Skeletal muscle tissue (tissue), 4 donors: ENCODE data around the gene SLC49A3. TPM values are rescaled to one million over a fixed set of nuclear protein-coding genes. Genes with fewer than 3 reads are reported as not detected.

Experiments used
- H3K27ac ChIP-seq: one replicate; pipeline ENCODE4 v1.7.0; 2013; ENCODE audit warnings: mild to moderate bottlenecking, low read depth, low read length, inconsistent platforms
- H3K27me3 ChIP-seq, 3 donors: one replicate each; pipeline ENCODE4 v1.7.0; 2013; ENCODE audit warnings: low read length in 3 of 3; ENCODE audit not compliant: control insufficient read depth in 3 of 3, insufficient read depth in 3 of 3
- H3K36me3 ChIP-seq, 3 donors: one replicate each; pipeline ENCODE4 v1.7.0; 2013; ENCODE audit warnings: low read length in 3 of 3; ENCODE audit not compliant: control insufficient read depth in 3 of 3, insufficient read depth in 3 of 3
- H3K4me1 ChIP-seq, 3 donors: one replicate each; pipeline ENCODE4 v1.7.0; 2013; ENCODE audit warnings: low read length in 3 of 3, mild to moderate bottlenecking in 3 of 3; ENCODE audit not compliant: control insufficient read depth in 3 of 3, insufficient read depth in 3 of 3
- H3K4me3 ChIP-seq, 3 donors: one replicate each; pipeline ENCODE4 v1.7.0; 2013; ENCODE audit warnings: low read length in 3 of 3
- H3K9ac ChIP-seq, 3 donors: one replicate each; pipeline ENCODE4 v1.7.0; 2013; ENCODE audit warnings: low read length in 3 of 3, mild to moderate bottlenecking in 3 of 3, moderate library complexity in 2 of 3, low read depth in 1 of 3
- H3K9me3 ChIP-seq, 3 donors: one replicate each; pipeline ENCODE4 v1.7.0; 2013; ENCODE audit warnings: low read length in 3 of 3; ENCODE audit not compliant: control insufficient read depth in 3 of 3
- total RNA-seq: library from RNA; depleted of rRNA; stranded (reverse); fragments of >200 nt; gene quantifications from one replicate; pipeline ENCODE4 v1.2.3, GENCODE V29; 2014
- donor health status: Osteomylitis.

The SLC49A3 gene
- total RNA-seq, 1 donor from 2014 or later, result 4.2 TPM

DNA sequence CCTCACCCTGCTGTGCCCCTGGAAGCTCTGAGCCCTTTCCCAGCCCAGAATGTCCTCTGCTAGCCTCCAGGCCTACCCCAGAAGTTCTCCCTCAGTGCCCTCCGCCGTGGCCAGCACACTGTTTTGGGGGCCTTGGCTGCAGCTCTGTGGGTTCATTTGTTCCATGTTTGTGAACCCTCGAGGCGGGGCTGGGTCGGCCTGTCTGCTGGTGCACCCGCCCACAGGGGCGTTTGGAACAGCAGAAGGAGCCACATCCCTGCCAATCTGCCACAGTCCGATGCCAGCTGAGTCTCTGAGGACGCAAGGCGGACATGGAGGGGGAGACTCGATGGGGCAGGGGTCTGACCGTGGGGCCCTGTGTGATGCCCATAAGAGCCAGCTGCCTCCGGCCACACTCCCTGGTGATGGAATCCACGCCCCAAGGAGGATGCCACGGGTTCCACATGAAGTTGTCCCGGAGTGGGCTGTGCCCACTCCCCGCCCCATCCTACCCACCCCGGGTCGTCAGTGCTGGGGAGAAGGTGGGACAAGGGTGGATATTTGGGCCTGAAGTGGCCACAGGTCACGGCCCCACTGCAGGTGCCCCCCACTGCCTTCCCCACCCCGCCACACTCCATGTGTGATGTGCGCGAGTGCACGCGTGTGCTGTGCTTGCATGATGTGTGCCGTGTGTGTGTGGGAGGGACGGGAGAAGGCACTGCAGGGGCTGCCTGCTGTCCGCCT lies 22.0 kb downstream of the SLC49A3 start:
- no peak overlapping the region for H3K27ac ChIP-seq
- H3K9me3 ChIP-seq, result no peaks in the 10 kb centered on the region
- peaks cover 10 to 14% (median 11%) of the 10 kb centered on the region in 3 donors for H3K36me3 ChIP-seq
- H3K27me3 ChIP-seq, result peaks cover 34 to 55% (median 41%) of the 10 kb centered on the region in 3 donors
- H3K4me1 ChIP-seq, result no peaks in the 10 kb centered on the region
- H3K4me3 ChIP-seq, result no peak overlapping the region
- H3K9ac ChIP-seq, result no peak overlapping the region

DNA sequence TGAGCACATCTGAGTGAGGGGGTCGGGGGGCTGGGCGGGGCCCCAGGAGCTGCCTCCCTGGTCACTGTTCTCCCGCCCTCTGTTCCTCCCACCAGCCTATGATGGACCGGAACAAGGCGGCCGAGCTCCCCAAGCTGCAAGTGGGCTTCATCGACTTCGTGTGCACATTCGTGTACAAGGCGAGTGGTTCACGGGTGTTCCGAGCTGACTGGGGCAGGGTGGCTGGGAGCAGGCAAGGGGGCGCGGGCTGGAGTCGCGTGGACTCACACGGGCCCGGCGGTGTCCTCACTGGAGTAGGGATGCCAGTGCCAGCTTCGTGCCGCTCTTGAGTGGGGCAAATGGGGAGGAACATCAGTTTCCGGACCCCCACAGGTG lies 22.5 kb downstream of the SLC49A3 start:
- H3K4me3 ChIP-seq, result no peak overlapping the region
- no peak overlapping the region for H3K9ac ChIP-seq
- H3K9me3 ChIP-seq, result no peaks in the 10 kb centered on the region
- H3K27me3 ChIP-seq, result peaks cover 38 to 58% (median 41%) of the 10 kb centered on the region in 3 donors
- H3K27ac ChIP-seq, result no peak overlapping the region
- H3K4me1 ChIP-seq, result no peaks in the 10 kb centered on the region
- peaks cover 5 to 8% (median 6%) of the 10 kb centered on the region in 3 donors for H3K36me3 ChIP-seq

DNA sequence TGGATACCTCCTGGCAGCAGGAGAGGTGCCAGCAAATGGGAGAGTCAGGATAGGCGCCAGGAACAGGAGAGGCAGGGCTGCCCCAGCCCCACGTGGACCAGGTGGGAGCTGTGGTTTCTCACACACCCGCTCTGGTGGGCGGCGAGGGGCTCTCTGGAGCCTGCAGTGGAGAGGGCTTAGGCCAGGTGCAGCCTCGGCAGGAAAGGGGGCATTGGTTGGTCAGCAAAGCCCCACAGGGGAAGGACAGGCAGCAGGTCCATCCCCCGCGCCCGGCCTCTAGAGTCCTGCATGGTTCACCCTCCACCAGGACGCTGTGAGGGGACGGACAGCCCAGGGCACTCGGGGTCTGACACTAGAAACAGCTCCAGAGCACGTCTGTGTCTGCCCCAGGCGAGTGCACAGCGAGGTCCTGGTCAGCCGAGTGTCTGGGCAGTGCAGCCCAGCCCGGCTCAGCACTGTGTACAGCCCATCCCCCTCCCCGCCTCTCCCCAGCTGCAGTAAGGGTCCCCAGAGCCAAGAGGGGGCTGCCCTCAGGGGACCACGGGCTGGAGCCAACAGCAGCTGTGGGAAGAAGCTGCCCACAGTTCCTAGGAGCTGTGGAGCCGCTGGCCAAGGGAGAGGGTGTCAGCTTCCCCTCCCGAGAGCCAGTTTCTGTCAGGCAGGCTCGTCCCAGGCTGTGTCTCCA lies 23.1 kb downstream of the SLC49A3 start:
- H3K27ac ChIP-seq, result no peak overlapping the region
- no peak overlapping the region for H3K4me3 ChIP-seq
- H3K36me3 ChIP-seq, result peaks cover 1 to 4% (median 2%) of the 10 kb centered on the region in 3 donors
- H3K9ac ChIP-seq, result no peak overlapping the region
- H3K27me3 ChIP-seq, result peaks cover 38 to 61% (median 44%) of the 10 kb centered on the region in 3 donors
- H3K9me3 ChIP-seq, result no peaks in the 10 kb centered on the region
- H3K4me1 ChIP-seq, result no peaks in the 10 kb centered on the region

DNA sequence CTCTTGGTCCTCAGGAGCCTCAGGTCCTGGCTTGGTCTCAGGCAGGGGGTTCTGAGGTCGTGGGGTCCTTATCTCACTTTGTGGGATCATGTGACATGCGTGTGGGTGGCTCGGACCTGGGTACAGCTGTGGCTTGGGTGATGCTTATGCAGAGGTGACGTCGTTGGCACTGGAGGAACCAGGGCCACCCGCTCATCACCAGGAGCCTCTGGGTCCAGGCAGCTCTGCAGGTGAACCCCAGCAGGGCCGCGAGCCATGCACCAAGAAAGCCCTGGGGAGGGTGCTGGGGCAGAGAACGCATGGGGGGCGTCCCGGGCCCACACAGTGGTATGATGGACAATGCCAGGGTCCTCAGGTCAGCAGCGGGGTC lies 23.6 kb downstream of the SLC49A3 start:
- Histone ChIP-seq H3K9me3 (no peaks in the 10 kb centered on the region), H3K27ac (no peak overlapping the region), H3K36me3 (peaks cover 0 to under 1% (median 0%) of the 10 kb centered on the region in 3 donors), H3K27me3 (peaks cover 40 to 61% (median 44%) of the 10 kb centered on the region in 3 donors), H3K4me1 (no peaks in the 10 kb centered on the region), H3K9ac (no peak overlapping the region), H3K4me3 (no peak overlapping the region)

DNA sequence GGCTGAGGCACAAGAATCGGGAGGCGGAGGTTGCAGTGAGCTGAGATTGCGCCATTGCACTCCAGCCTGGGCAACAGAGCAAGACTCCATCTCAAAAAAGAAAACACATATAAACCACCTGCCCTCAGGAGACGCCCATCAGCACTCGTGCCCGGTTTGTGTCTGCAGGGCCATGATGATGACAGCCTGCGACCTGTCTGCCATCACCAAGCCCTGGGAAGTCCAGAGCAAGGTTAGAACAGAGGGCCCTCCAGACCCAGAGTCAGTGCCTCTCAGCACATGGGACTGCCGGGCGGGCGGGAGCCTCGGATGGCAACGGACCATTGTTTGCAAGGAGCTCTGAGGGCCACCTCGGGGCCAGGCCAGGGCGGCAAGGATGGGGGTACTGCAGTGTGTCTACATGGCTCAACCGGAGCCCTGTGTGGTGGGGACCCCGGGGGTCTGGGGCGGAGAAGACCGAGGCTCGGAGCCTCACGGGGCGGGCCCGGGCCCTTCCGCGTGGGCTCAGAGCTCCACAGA lies 24.2 kb downstream of the SLC49A3 start:
- Histone ChIP-seq H3K36me3 (no peaks in the 10 kb centered on the region), H3K27ac (no peak overlapping the region), H3K4me1 (no peaks in the 10 kb centered on the region), H3K4me3 (no peak overlapping the region), H3K9ac (no peak overlapping the region), H3K9me3 (no peaks in the 10 kb centered on the region), H3K27me3 (peaks cover 41 to 67% (median 44%) of the 10 kb centered on the region in 3 donors)

DNA sequence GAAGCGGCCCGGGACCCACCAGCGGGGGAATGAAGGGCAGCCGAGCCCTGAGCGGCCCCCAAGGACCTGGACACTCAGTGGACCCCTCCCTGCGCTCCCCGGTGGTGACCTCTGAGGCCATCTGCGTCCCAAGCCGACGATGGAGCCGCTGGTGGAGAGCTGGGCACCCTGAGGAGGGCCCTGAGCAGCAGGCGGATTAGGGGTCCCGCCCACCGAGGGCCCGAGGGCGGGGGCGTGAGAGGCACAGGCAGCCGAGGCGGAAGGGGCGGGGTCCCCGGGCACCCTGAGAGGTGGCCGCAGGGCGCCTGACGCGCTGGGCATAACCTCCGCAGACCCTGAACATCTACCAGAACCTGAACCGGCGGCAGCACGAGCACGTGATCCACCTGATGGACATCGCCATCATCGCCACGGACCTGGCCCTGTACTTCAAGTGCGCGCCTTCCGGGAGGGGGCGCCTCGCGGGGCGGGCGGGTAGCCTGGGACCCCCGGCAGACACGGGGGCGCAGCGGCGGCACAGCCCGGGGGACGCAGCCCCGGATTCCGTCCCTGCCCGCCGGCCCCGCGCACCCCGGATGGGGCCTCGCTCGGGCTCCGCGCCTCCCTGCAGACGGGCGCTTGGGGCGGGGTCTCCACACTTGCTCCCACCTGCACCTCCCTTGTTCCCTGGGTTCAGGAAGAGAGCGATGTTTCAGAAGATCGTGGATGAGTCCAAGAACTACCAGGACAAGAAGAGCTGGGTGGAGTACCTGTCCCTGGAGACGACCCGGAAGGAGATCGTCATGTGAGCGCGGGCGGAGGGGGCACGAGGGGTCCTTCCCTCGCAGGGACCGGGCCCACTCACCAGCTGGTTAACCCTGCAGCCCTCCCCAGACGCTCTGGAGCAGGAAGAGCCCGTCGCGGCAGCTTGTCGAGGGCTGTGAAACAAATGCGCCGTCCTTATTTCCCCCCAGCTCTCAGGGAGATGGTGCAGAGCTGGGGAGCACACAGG lies 25.2 kb downstream of the SLC49A3 start:
- H3K27ac ChIP-seq, result no peak overlapping the region

DNA sequence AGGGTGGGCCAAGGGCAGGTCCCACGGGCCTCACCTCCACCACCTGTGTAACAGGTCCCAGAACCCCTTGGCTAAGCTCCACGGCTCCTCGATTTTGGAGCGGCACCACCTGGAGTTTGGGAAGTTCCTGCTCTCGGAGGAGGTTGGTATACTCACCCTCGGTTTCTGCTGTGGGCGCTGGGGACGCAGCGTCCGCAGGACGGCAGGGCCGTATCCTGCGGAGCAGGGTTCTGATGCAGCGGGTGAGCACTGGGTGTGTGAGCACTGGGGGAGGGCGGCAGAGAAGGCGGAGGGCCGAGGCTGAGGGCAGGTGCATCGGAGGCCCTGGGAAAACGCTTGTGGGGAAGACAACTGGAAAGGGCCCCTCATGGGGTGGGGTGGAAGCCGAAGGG lies 25.9 kb downstream of the SLC49A3 start:
- Histone ChIP-seq H3K9me3 (no peaks in the 10 kb centered on the region), H3K36me3 (no peaks in the 10 kb centered on the region), H3K27me3 (peaks cover 41 to 67% (median 44%) of the 10 kb centered on the region in 3 donors), H3K4me3 (peak overlapping the region in 2 of 3 donors; percentile 9 to 52), H3K9ac (peak overlapping the region in 1 of 3 donors; percentile 57), H3K4me1 (no peaks in the 10 kb centered on the region), H3K27ac (no peak overlapping the region)

More for the DNA sequence above, 25.2 kb downstream of the SLC49A3 start:
- Histone ChIP-seq H3K4me1 (no peaks in the 10 kb centered on the region), H3K36me3 (no peaks in the 10 kb centered on the region), H3K4me3 (peak overlapping the region; percentile 52 to 62 (median 52)), H3K9ac (peak overlapping the region in 1 of 3 donors; percentile 57), H3K27me3 (peaks cover 41 to 67% (median 44%) of the 10 kb centered on the region in 3 donors), H3K9me3 (no peaks in the 10 kb centered on the region)

DNA sequence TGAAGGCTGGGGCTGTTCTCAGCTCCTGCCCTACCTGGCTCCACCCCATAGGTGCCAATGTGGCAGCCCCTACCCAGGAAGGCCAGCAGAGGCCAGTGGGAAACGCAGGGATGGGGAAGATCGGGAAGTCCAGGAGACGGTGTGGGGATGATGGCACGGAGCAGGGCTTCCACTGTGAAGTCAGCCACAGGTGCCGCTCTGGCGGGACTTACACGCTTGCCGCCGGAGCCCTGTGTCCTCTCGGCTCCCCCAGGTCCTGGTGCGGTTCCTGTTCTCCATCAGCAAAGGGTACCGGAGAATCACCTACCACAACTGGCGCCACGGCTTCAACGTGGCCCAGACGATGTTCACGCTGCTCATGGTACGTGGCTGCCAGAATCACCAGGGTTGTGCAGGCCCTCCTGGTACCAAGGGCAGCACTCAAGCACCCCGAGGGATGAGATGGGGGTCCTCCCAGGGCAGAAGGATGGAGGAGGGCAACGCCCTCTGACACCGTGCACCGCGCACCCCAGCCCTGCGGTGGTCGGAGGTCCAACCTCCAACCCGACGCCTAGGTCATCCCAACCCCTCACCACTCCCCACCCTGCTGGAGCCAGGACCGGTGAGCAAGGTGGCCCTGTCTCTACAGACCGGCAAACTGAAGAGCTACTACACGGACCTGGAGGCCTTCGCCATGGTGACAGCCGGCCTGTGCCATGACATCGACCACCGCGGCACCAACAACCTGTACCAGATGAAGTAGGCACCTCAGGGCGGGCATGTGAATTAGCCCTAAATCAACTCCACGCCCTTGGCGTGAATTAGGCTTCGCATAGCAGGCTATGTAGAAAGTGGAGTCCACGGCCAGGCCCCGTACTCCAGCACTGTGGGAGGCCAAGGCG lies 26.8 kb downstream of the SLC49A3 start:
- no peaks in the 10 kb centered on the region for H3K9me3 ChIP-seq
- no peak overlapping the region for H3K9ac ChIP-seq
- H3K4me1 ChIP-seq, result no peaks in the 10 kb centered on the region
- H3K4me3 ChIP-seq, result no peak overlapping the region
- no peak overlapping the region for H3K27ac ChIP-seq
- H3K27me3 ChIP-seq, result peaks cover 42 to 66% (median 45%) of the 10 kb centered on the region in 3 donors
- H3K36me3 ChIP-seq, result no peaks in the 10 kb centered on the region

DNA sequence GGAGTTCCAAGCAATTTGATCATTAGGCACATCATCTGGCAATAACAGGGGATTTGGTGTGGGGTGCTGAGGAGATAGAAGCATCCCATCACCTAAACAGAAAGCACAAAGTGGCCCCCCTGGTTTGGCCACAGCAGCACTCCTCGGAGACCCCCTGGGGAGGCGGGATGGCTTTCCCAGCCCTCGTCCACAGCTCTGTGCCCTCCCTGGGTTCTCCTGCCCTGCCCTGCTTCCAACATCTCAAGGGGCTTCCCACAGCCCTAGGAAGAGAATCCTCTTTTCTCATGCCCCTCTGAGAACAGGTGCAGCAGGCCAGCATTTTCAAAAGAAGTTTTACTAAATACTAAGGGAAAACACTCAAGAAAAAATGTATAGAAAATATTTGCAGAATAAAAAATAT lies 27.7 kb downstream of the SLC49A3 start:
- peaks cover 37 to 68% (median 44%) of the 10 kb centered on the region in 3 donors for H3K27me3 ChIP-seq
- H3K4me3 ChIP-seq, result no peak overlapping the region

More for the DNA sequence above, 27.7 kb downstream of the SLC49A3 start:
- Histone ChIP-seq H3K9ac (no peak overlapping the region), H3K4me1 (no peaks in the 10 kb centered on the region), H3K27ac (no peak overlapping the region), H3K9me3 (no peaks in the 10 kb centered on the region), H3K36me3 (no peaks in the 10 kb centered on the region)
